GM18909 (cell line): ENCODE measurements around the gene CHST1.

ENCODE experiments used
- ATAC-seq: cut with Tn5 transposase; IDR thresholded peaks from one replicate; pipeline ENCODE4 v1.9.1; 2021; ENCODE audit warnings: mild to moderate bottlenecking; ENCODE audit not compliant: unreplicated experiment, poor library complexity

CHST1 gene

GRCh38 chr11:45647786-45648185, 17.6 kb downstream of the CHST1 start:
- ATAC-seq: no peak

DNA sequence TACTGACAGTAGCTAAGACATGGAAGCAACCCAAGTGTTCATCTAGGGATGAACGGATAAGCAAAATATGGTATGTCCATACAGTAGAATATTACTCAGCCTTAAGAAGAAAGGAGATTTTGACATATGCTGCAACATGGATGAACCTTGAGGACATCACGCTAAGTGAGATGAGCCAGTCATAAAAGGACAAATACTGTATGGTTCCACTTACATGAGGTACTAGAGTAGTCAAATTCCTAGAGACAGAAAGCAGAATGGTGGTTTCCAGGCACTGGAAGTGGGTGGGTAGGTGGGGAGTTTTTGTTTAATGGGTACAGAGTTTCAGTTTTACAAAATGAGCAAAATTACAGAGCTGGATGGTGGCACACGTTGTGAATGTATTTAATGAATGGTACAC, 18.1 kb downstream of the CHST1 start:
- ATAC-seq: no peak

- ATAC-seq: peak; percentile 53
Measured at GRCh38 chr11:45646275-45646927, 19.0 kb downstream of the CHST1 start.

DNA sequence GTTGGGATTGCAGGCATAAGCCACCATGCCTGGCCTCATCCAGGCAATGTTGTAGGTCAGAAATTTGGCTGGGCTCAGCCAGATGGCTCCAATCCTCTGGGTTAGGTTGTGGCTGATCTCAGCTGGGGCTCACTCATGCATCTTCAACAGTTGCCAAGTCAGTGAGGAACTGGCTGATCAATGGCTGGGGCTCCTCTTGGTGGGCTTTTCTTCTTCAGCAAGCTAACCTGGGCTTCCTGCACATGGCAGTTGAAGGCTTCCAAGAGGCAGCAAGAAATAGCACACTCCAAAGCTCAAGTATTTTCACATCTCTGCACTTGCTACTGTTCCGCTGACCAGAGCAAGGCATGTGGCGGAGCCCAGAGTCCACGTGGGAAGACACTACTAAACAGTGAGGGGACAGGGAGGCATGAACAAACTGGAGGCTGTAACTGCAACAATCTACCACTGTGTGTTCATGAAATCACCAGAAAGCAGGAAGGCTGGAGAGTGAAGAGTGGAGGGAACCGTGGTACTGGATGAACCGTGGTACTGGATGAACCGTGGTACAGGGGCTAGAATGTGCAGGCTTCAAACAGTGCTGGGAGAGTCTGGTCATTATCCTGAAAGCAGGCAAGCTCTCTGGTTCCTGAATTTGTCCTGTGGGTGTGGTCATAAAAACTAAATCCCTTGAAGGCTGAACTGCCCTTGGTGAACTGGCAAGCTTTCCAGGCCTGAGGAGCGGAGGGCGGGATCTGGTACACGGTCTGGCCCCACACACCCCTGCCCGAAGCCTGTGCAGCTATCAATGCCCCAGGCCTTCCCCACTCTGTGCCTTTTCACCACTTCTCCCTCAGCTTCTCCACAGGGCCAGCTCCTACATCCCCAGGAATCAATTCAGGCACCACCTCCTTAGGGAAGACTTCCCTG, 20.2 kb downstream of the CHST1 start:
- no peak for ATAC-seq

GRCh38 chr11:45643598-45644260, 21.7 kb downstream of the CHST1 start:
- ATAC-seq: no peak

DNA sequence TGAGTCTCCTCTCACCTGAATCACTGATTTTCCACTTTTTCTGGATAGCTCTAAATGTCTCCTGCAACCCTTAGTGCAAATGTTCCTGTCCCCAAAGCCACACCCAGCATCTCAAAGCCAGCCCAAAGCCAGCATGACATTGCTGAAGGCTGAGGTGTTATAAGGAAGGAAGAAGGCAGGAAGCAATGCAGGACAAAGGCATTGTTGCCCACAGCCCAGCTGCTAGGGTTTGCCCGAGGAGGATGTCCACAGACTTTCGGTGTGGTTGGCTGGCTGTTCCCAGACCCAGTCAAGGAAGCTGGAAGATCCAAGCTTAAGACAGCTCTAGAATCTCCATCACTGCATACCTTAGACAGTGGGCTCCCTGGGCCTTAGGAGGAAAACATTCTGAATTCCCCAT, 23.5 kb downstream of the CHST1 start:
- no peak for ATAC-seq

DNA sequence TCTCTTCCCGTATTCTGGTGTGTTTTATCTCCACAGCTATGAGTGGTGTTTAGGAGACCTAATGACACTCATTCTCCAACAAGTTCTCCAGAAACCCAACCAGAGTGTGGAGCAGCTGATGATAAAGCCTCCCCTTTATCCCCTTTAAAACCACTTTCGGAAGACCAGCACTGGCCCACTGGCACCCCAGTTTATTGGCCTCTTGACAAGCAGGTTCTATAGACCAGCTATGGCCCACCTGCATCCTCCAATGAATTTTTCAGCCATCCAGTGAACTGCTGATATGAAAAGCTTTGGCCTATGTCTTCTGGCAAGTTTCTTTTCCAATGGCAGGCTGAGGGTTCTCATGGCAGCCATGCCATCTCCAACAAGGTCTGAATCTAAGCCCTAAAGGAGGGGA, 27.4 kb downstream of the CHST1 start:
- ATAC-seq: no peak

DNA sequence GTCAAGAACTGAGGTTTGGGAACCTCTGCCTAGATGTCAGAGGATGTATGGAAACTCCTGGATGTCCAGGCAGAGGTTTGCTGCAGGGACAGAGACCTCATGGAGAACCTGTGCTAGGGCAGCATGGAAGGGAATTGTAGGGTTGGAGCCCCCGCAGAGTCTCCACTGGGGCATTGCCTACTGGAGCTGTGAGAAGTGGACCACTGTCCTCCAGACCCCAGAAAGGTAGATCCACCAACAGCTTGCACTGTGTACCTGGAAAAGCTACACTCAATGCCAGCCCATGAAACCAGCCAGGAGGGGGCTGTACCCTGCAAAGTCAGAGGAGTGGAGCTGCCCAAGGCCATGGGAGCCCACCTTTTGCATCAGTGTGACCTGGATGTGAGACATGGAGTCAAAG, 29.5 kb downstream of the CHST1 start:
- no peak for ATAC-seq

DNA sequence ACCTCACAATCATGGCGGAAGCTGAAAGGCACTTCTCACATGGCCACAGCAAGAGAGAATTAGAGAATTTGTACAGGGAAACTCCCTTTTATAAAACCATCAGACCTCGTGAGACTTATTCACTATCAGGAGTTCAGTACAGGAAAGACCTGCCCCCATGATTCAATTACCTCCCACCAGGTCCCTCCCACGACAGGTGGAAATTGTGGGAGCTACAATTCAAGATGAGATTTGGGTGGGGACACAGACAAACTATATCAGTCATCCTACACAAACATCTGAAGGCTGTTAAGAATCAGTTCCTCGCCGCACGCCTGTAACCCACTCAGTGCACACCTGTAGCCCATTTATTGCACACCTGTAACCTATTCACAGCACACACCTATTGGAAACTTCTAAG, 39.8 kb downstream of the CHST1 start:
- ATAC-seq: no peak

DNA sequence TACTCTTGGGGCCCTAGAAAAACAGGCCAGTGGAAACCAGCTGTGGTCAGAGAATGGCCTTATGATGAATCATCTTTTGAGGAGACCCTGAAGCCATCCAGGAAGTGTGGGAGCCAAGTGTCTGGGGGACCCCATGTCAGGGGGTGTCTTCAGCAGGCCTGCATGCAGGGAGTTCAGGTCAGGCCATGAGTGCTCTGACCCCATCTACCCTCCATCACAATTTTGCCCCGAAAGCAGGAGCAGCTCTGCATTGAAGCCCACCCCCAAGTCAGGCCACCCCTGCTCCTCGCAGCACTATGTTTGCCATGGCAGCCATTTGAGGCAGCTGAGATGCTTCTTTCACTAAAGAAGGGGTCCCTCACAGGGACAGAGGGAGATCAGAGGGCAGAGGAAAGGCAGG, 41.3 kb downstream of the CHST1 start:
- no peak for ATAC-seq

DNA sequence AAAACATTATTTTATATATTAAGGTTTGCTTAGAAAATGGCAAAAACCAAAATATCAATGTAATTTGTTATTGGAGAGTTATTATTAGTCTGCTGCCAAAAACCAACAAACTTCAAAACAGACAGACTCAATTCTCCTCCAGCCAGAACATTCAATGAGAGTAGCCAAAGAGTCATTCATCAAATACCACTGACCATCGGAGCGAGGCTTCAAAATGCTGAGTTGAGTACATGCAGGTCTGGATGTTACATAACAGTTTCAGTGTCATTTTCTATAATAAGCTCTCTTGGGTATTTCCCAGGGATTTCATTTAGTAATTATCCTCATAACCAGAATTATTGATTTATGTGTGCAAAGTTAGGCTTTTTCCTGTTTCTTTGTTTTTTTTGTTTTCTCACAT, 42.6 kb downstream of the CHST1 start:
- no peak for ATAC-seq

DNA sequence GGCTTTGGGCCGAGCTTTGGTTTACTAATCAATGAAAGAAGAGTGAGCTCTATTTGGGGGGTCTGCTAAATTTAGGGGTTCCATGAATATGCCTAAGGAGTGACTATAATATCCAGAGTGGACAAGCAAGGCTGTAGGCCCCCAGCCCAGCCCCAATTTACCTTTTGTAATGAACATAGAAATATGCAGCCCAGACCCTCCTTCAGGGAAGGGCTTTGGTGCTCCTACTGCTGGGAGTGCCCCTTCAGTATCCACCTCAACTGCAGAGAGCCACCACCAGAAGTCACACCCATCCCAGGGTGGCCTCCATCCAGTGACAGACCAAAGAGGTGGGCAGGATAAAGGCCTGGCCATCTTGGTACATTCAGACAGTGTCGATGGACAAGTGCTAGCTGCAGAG, 43.1 kb downstream of the CHST1 start:
- ATAC-seq: no peak

- no peak for ATAC-seq
Measured at GRCh38 chr11:45621588-45621987, 43.8 kb downstream of the CHST1 start.

- no peak for ATAC-seq
Measured at GRCh38 chr11:45620243-45620642, 45.2 kb downstream of the CHST1 start.

DNA sequence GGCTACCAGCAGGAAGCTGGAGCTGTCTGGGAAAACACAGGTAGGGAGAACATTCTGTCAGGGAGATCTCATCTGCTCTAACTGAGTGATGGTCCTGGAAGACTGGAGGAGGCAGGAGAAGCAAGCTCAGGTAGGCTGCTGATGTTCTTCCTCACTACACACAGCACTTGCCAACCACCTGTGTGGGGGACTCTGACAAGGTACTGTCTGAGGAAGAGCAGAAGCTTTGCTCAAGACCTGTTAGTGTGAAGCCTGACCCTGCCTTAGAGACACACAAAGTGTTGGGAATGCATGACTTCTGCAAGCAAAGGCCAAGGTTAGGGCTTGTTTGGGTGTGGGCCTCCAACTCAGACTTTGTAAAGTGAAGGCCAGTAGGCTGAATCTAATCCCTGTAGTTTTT, 46.5 kb downstream of the CHST1 start:
- no peak for ATAC-seq

DNA sequence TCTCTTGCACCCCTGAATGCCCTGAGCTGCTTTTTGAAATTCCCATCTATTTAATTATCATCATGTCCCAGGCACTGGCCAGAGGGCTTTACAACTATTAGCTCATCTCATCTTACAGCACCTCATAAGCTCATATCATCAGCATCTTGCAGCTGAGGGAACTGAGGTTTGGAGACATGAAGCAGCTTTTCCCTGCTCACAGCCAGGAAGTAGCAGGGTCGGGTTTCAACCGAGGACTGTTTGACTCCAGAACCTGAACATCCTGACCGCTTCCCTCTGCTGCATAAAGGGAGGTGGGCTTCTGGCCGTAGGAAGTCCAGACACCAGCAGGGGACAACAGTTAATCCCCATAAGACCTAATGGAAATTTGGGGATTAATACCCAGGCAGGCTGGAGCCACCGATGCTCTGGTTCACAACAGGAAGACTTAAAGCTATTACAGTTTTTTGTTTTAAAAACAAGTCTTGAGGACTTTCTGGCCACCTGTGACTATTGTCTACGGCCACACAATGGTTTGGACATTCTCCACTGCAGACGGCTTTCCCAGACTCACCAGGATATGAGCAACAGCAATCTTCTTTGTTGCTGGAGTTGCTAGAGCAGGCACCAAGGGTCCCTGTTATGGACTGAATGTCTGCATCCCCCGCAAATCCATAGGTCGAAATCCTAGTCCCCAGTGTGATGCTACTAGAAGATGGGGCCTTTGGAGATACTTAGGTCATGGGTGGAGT, 47.4 kb downstream of the CHST1 start:
- ATAC-seq: no peak

DNA sequence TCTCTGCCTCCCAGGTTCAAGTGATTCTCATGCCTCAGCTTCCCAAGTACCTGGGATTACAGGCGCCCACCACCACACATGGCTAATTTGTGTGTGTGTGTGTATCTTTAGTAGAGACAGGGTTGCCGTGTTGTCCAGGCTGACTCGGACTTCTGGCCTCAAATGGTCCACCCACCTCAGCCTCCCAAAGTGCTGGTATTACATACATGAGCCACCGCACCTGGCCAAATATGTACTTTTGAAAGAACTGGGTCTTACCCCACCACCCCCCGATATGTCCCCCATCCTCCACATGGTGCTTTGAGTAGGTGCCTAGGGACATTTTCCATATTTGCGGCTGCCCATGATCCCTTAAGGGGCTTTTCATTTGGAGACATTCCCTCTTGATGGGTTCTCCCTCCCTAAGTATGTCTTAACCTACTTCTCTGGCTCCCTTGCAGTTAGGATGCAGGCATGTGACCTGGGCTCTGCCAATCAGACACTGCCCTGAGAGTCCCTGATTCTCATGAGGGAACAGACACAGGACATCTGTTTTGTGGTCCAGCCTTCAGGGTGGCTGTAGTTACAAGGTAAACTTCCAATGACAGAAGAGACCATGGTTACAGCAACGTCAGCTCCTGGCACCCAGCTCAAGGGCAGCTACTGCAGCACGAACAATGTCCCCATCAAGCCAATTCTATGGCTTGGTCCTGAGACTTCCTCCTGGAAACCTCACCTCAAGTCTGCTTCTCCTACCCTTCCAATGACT, 48.4 kb downstream of the CHST1 start:
- no peak for ATAC-seq

- ATAC-seq: no peak
Measured at GRCh38 chr11:45615182-45615792, 50.1 kb downstream of the CHST1 start.

GRCh38 chr11:45614196-45614828, 51.1 kb downstream of the CHST1 start:
- ATAC-seq: no peak
